RWPE2 (cell line): ENCODE data around the gene RUVBL1.

ENCODE experiments used
- ATAC-seq: fragments of 200-7000 bp; cut with Tn5 transposase; 3 replicates; pipeline ENCODE4 v1.9.1; 2021; ENCODE audit warnings: low read depth
- DNase-seq: peaks from one replicate; pipeline ENCODE4 v3.0.0-alpha.2; 2020; ENCODE audit warnings: low spot score
- H3K27ac ChIP-seq: fragments of 450-650 bp; 2 replicates; pipeline ENCODE4 v1.5.1; 2017; ENCODE audit warnings: mild to moderate bottlenecking; ENCODE audit not compliant: poor library complexity, severe bottlenecking
- H3K27me3 ChIP-seq: fragments of 250-450 bp; sonication (Bioruptor Pico); 2 replicates; pipeline ENCODE4 v1.5.1; 2021; ENCODE audit warnings: mild to moderate bottlenecking, moderate library complexity; ENCODE audit not compliant: insufficient read depth, poor library complexity, severe bottlenecking
- H3K36me3 ChIP-seq: fragments of 250-450 bp; sonication (Bioruptor Pico); 2 replicates; pipeline ENCODE4 v1.5.1; 2020; ENCODE audit warnings: low read depth, mild to moderate bottlenecking, moderate library complexity
- H3K4me1 ChIP-seq: fragments of 250-450 bp; sonication (Bioruptor Pico); 2 replicates; pipeline ENCODE4 v1.5.1; 2021; ENCODE audit warnings: mild to moderate bottlenecking, moderate library complexity; ENCODE audit not compliant: insufficient read depth, poor library complexity, severe bottlenecking
- H3K4me3 ChIP-seq: fragments of 250-450 bp; sonication (Bioruptor Pico); 2 replicates; pipeline ENCODE4 v1.5.1; 2021; ENCODE audit warnings: mild to moderate bottlenecking, moderate library complexity; ENCODE audit not compliant: severe bottlenecking
- H3K9me3 ChIP-seq: fragments of 250-450 bp; sonication (Bioruptor Pico); 2 replicates; pipeline ENCODE4 v1.5.1; 2021; ENCODE audit warnings: mild to moderate bottlenecking, moderate library complexity; ENCODE audit not compliant: severe bottlenecking
- TF ChIP-seq, protein P1 (sequence below): fragments of 450-650 bp; IDR thresholded peaks from one replicate; pipeline ENCODE4 v1.5.1; 2017; ENCODE audit warnings: mild to moderate bottlenecking, moderate library complexity; ENCODE audit not compliant: poor library complexity, severe bottlenecking

RUVBL1 gene

DNA sequence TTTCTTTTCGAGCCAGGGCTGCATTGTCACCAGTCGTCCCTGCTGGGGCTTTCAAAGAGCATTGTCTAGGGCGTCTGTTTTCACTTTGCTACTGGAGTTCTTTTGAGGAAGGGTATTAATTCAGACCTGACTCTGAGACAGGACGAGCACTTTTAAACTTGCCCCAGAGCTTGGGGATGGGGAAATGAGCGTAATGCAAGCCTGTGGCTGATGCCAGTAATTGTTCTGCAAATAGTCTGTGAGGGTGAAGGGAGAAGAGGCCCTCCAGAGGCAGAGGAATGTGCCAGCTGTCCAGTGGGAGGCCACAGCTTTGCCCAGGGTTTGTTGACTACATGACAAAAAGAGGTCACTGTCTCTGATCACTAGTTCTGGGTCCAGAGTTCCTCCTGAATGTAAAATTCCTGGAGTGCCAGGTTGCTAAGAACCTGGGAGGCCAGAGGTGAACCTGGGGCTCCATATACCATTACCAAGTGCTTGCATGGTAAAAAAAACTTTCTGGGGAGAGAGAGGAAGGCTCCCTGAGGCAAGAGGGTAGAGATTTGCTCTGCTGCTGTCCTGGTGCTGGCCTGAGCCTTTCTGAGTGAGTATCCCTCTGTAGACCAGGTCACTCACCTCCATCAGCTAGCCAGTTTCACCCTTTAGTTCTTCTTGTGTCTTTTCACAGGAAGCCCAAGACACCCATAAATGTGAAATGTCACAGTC is 44.5 kb upstream of the RUVBL1 start:
- no peak overlapping the region for H3K4me3 ChIP-seq
- H3K4me1 ChIP-seq, result no peaks in the 10 kb centered on the region
- no peaks in the 10 kb centered on the region for H3K36me3 ChIP-seq
- H3K27ac ChIP-seq, result no peak overlapping the region
- H3K27me3 ChIP-seq, result no peaks in the 10 kb centered on the region
- H3K9me3 ChIP-seq, result no peaks in the 10 kb centered on the region
- DNase-seq (no peak), ATAC-seq (no peak)
- TF ChIP-seq, protein P1, sequence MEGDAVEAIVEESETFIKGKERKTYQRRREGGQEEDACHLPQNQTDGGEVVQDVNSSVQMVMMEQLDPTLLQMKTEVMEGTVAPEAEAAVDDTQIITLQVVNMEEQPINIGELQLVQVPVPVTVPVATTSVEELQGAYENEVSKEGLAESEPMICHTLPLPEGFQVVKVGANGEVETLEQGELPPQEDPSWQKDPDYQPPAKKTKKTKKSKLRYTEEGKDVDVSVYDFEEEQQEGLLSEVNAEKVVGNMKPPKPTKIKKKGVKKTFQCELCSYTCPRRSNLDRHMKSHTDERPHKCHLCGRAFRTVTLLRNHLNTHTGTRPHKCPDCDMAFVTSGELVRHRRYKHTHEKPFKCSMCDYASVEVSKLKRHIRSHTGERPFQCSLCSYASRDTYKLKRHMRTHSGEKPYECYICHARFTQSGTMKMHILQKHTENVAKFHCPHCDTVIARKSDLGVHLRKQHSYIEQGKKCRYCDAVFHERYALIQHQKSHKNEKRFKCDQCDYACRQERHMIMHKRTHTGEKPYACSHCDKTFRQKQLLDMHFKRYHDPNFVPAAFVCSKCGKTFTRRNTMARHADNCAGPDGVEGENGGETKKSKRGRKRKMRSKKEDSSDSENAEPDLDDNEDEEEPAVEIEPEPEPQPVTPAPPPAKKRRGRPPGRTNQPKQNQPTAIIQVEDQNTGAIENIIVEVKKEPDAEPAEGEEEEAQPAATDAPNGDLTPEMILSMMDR, result no peak

DNA sequence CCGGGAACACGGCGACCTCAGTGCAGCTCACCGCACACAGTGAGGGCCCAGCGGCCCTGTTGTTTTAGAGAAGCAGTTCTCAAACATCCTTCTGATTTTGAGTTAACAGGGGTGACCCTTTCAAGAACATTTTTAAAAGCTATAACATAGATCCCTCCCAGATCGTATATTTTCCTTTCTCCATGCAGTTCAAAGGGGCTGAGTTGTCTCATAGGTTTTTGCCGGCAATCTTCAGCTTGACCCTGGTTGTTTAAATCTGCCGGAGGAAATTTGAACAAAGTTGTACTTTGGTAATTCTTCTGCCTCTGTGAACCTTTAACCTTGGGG is 44.0 kb upstream of the RUVBL1 start:
- DNase-seq (no peak), ATAC-seq (no peak)
- Histone ChIP-seq H3K27ac (no peak overlapping the region), H3K9me3 (no peaks in the 10 kb centered on the region), H3K4me1 (no peaks in the 10 kb centered on the region), H3K36me3 (0 out of 2 replicates have a peak, but pooled peaks cover 5% of the 10 kb centered on the region), H3K27me3 (no peaks in the 10 kb centered on the region), H3K4me3 (no peak overlapping the region)
- TF ChIP-seq, protein P1, result no peak

DNA sequence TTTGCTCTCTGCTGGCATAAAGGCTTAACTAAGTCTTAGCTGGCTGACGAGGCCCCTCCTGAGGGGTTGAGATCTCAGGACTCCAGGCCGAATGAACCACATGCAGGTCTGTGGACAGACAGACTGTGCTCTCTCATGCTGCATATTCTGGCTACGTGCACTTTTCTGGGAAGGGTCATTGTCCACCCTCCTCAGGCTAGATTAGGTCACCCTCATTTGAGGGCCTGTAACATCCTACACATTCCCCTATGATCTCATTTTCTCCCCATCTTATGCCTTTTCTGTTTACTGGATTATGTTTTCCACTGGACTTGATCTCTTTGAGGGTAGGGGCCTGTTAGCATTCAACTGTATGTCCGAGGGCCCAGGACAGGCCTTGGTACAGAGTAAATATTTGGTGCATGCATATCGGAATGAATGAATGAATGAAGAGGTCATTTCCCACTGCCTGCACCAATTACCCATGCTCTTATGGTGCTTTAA is 43.4 kb upstream of the RUVBL1 start:
- Histone ChIP-seq H3K36me3 (0 out of 2 replicates have a peak, but pooled peaks cover 9% of the 10 kb centered on the region), H3K4me1 (no peaks in the 10 kb centered on the region), H3K4me3 (no peak overlapping the region), H3K27ac (no peak overlapping the region), H3K27me3 (no peaks in the 10 kb centered on the region), H3K9me3 (no peaks in the 10 kb centered on the region)
- ATAC-seq (no peak), DNase-seq (no peak)
- TF ChIP-seq, protein P1, result no peak

DNA sequence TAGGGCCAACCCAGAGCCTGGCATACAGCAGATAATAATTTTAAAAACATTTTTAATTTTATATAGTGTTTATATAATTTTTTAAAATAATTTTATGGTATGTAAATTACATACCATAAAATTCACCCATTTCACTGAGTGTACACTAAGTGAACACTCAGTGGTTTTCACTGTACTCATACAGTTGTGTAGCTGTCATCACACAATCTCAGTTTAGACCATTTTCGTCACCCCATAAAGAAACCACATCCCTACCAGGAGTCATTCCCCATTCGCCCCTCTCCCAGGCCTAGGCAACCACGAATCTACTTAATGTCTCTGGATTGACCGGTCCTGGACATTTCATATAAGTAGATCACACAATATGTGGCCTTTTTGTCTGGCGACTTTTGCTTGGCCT is 39.8 kb upstream of the RUVBL1 start:
- H3K27me3 ChIP-seq, result no peaks in the 10 kb centered on the region
- H3K27ac ChIP-seq, result no peak overlapping the region
- no peaks in the 10 kb centered on the region for H3K9me3 ChIP-seq
- TF ChIP-seq, protein P1, result no peak
- H3K4me3 ChIP-seq, result no peak overlapping the region
- DNase-seq (no peak), ATAC-seq (no peak)
- no peaks in the 10 kb centered on the region for H3K4me1 ChIP-seq
- 0 out of 2 replicates have a peak, but pooled peaks cover 9% of the 10 kb centered on the region for H3K36me3 ChIP-seq

DNA sequence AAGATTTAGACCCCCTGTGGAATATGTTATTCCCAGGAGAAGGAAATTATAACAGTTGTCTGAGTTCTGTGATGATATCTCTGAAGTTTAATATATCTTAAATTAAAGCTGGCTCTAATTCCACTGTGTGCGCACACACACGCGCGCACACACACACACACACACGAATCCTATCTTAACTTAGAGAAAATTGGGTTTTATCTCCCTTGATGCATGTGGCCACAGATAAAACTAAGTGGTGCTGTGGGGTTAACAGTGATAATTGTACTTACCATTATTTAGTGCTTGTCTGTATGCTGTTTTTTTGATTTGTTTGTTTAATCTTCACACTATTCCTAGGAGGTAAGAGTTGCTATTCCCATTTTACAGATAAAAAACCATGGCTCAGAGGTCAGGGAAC is 37.0 kb upstream of the RUVBL1 start:
- no peak overlapping the region for H3K4me3 ChIP-seq
- no peaks in the 10 kb centered on the region for H3K27me3 ChIP-seq
- H3K9me3 ChIP-seq, result no peaks in the 10 kb centered on the region
- TF ChIP-seq, protein P1, result no peak
- no peaks in the 10 kb centered on the region for H3K4me1 ChIP-seq
- H3K27ac ChIP-seq, result no peak overlapping the region
- DNase-seq (no peak), ATAC-seq (no peak)
- peaks cover 27% of the 10 kb centered on the region for H3K36me3 ChIP-seq
